GM12864 (cell line): ENCODE measurements around the gene MXI1.

Source experiments
- DNase-seq: peaks from one replicate; pipeline ENCODE4 v3.0.0-alpha.2; 2011; ENCODE audit warnings: low read depth
- H3K4me3 ChIP-seq: 2 replicates; pipeline ENCODE4 v1.5.1; 2011; ENCODE audit warnings: mild to moderate bottlenecking, low read depth, low read length, control low read depth
- TF ChIP-seq, protein P1 (sequence below): IDR thresholded peaks from 2 replicates; pipeline ENCODE4 v1.5.1; 2011; ENCODE audit warnings: low read depth, mild to moderate bottlenecking, moderate library complexity, low read length, control low read depth, inconsistent platforms; ENCODE audit errors: missing control alignments

The MXI1 gene

DNA sequence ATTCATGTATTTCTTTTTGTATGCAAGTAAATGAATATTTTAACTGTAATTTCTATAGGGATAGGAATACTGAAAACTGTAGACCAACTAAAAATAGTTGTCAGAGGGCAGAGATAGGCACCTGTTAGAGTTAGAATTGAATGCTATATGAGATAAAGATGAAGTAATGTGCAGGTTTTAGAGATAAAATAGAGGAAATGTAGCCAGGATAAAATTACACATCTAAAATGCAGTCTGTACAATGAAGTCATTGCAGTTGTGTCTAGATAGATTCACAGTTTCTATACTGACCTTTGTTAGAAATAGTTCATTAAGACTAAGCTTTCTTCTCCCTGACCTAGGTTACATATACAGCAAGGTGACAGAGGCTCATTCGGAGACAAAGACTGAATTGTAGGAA lies 51.1 kb downstream of the MXI1 start:
- TF ChIP-seq, protein P1, sequence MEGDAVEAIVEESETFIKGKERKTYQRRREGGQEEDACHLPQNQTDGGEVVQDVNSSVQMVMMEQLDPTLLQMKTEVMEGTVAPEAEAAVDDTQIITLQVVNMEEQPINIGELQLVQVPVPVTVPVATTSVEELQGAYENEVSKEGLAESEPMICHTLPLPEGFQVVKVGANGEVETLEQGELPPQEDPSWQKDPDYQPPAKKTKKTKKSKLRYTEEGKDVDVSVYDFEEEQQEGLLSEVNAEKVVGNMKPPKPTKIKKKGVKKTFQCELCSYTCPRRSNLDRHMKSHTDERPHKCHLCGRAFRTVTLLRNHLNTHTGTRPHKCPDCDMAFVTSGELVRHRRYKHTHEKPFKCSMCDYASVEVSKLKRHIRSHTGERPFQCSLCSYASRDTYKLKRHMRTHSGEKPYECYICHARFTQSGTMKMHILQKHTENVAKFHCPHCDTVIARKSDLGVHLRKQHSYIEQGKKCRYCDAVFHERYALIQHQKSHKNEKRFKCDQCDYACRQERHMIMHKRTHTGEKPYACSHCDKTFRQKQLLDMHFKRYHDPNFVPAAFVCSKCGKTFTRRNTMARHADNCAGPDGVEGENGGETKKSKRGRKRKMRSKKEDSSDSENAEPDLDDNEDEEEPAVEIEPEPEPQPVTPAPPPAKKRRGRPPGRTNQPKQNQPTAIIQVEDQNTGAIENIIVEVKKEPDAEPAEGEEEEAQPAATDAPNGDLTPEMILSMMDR: no peak
- H3K4me3 ChIP-seq: no peak overlapping the region
- no peak for DNase-seq

DNA sequence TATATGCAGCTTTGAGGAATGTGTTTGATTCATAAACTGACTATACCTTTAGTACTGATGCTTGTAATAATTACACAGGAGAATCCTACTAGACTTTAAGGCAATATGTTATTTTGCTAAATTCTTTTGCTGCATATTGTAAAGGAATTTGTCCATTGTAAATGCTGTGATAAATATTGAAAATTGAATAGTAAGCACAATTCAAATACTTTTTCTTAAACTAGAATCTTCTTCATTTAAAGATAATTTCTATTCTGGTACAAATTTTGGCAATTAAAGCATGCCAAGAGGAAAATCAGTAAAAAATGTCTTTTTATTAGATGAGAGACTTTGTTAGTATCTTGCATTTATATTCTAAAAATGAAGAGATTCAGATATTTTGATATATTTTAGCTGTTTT lies 51.9 kb downstream of the MXI1 start:
- no peak overlapping the region for H3K4me3 ChIP-seq
- no peak for DNase-seq
- TF ChIP-seq, protein P1: no peak

DNA sequence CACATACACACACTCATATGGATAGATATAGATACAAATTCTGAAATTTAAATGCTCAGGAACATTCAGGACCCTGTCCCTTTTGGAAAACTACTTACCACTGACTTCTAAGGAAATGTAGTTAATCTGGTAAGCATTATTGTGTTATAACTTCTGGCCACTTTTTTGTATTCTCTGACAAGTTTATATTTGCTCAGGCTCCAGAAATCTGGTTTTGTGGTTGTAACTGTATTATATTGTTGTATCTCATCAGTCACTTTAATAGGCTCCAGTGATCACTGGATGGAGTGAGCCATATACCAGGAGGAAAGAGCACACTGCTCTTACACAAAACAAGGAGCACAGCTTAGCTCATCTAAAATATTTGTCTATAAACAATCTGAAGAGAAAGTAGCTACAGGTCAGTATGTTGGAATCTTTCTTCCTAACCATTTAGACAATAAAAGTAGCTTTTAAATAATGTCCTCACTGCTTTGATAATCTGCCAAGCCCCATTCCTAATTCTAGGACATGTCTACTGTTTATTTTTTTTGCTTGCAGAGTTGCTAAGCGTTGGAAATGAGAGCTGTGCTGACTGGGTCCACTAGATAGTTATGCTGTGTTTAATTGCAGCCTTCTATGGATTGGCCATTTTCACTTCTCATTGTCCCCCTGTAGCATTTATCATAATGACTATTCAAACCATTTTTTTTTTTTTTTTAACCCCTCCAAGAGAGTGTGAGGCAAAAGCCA lies 53.5 kb downstream of the MXI1 start:
- TF ChIP-seq, protein P1: no peak
- no peak for DNase-seq

DNA sequence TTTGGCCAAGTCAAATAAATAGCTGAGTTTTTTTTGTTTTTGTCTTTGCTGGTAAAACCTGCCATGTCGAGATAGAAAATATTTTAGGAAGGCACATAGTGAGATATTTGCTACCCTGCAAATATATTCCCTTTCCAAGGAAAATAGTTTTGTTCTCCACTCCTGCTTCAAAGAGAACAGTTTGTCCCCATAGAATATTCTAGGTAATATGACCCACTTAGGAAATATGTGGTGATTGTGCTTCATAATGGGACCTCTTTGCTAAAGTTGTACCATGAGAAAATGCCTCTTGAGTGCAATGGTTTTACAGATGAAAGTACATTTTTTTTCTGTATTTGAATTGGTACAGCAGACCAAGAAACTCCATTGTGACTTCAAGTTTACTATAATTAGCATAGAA lies 55.8 kb downstream of the MXI1 start:
- H3K4me3 ChIP-seq: no peak overlapping the region
- TF ChIP-seq, protein P1: no peak
- DNase-seq: no peak

More for the DNA sequence above, 53.5 kb downstream of the MXI1 start:
- no peak overlapping the region for H3K4me3 ChIP-seq

DNA sequence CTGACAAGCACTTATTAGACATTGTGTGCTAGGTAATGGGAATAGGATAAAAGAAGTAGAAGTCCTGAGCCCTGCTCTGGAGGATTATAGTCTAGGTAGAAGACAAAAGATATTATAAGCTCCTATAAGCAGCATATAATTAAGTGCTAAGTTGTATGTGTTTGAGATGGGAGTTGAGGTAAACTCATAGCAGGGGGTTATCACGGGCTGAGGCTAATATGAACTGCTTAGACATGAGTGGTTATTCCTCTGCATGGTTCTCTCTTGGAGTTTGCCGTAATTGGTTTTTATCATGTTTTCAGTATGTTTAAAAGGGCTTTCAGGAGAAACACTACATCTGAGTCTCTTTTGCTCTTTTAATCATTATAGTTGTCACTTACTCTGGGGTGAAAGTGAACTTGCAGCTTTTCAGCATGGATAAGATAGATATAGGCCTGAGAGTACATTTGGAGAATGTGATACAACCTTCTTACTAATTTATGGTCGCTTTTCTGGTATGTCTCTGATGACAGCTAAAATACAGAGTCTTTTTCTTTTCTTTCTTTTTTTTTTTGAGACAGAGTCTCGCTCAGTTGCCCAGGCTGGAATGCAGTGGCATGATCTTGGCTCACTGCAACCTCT lies 58.3 kb downstream of the MXI1 start:
- H3K4me3 ChIP-seq: no peak overlapping the region
- no peak for DNase-seq
- TF ChIP-seq, protein P1: no peak

DNA sequence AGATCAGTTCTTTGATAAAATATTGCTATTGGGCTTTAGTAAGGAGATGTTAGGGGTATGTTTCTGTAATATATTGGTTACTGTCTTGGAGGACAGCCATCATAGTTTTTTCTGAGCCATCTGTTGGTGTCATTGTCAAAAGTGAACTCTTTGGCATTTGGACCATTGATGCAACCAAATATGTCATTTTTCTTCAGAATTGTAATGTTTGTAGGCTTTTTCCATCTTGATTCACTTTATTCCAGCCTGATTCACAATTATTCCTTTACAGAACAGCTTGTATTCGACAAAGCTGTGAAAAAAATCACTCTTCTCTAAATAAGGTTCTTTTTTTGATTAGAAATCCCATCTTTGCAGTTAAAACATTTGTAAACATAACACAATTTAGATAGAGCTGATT lies 59.9 kb downstream of the MXI1 start:
- no peak overlapping the region for H3K4me3 ChIP-seq
- TF ChIP-seq, protein P1: no peak
- no peak for DNase-seq

DNA sequence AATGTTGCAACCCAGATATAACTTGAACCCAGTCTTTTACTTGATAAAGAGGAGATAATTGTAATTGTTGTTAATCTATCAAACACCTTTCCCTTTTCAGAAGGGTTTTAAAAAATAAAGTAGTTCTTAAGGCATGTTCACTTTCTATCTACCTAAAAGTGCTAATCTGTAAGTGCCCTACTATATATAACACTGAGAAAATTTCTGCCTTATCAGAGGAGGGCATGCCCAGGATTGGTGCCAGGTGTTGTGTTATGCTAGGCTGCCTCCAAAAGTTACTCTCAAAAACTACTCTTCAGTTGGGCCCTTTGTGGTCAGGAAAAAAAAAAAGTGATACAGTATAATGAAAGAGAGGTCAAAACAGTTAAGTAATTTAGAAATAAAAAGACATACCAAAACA lies 61.0 kb downstream of the MXI1 start:
- TF ChIP-seq, protein P1: no peak
- no peak for DNase-seq

More for the DNA sequence above, 61.0 kb downstream of the MXI1 start:
- no peak overlapping the region for H3K4me3 ChIP-seq
